Measurements from ENCODE around the gene SLC8B1. TPM values are rescaled to one million over a fixed set of nuclear protein-coding genes. Genes with fewer than 3 reads are reported as not detected.

The SLC8B1 gene
- total RNA-seq, 1 donor from 2014 or later = 45.6 TPM

DNA sequence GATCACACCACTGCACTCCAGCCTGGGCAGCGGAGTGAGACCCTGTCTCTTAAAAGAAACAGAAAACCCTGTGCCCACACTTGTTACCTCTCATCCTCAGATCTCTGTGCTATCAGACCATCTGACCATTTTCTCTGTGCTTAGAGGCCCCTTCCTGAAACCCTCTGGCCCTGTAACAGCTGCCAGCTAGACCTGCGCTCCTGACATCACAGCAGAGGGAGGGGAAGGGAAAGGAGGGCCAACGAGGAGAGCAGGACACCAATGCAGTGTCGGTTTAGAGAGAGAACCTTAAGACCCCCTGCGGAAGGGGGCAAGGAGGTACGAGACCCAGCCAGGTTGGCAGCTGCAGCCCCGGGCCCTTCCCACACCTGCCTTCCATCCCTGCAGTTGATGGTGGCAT, 42.4 kb downstream of the SLC8B1 start:
- H3K27me3 Mint-ChIP-seq (ENCODE audit: unreplicated experiment) = no peaks in the 10 kb centered on the region
- H3K27ac Mint-ChIP-seq (ENCODE audit: unreplicated experiment) = no peak overlapping the region
- H3K9me3 Mint-ChIP-seq (ENCODE audit: unreplicated experiment) = no peaks in the 10 kb centered on the region
- DNase-seq (ENCODE audit: extremely low spot score, unreplicated experiment) = no peak
- peaks cover 4% of the 10 kb centered on the region for H3K4me1 Mint-ChIP-seq (ENCODE audit: unreplicated experiment)
- H3K36me3 Mint-ChIP-seq (ENCODE audit: unreplicated experiment) = peaks cover 45% of the 10 kb centered on the region
- no peak overlapping the region for H3K4me3 Mint-ChIP-seq (ENCODE audit: unreplicated experiment)
- TF ChIP-seq, protein P1, sequence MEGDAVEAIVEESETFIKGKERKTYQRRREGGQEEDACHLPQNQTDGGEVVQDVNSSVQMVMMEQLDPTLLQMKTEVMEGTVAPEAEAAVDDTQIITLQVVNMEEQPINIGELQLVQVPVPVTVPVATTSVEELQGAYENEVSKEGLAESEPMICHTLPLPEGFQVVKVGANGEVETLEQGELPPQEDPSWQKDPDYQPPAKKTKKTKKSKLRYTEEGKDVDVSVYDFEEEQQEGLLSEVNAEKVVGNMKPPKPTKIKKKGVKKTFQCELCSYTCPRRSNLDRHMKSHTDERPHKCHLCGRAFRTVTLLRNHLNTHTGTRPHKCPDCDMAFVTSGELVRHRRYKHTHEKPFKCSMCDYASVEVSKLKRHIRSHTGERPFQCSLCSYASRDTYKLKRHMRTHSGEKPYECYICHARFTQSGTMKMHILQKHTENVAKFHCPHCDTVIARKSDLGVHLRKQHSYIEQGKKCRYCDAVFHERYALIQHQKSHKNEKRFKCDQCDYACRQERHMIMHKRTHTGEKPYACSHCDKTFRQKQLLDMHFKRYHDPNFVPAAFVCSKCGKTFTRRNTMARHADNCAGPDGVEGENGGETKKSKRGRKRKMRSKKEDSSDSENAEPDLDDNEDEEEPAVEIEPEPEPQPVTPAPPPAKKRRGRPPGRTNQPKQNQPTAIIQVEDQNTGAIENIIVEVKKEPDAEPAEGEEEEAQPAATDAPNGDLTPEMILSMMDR (IDR thresholded peaks at IDR 0.05) = no peak

DNA sequence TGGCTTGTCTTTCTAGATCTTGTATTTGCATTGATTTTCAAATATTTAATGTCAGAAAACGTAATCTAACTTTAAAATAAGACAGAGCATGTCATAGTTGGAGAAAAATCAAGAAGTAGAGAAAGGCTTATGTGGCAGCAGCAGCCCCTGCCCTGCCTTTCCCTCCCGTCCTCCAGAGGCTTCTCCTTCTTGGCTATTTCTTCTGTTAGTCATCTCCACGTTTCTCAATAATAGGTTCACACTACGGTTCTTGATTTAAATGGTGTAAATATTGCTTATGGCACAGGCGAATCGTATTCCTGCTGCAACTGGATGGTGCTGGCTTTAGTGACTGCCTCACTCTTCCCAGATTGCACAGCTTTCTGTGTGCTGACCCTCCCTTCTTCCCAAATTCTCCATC, 42.8 kb downstream of the SLC8B1 start:
- peaks cover 45% of the 10 kb centered on the region for H3K36me3 Mint-ChIP-seq (ENCODE audit: unreplicated experiment)
- H3K27ac Mint-ChIP-seq (ENCODE audit: unreplicated experiment) = no peak overlapping the region
- H3K27me3 Mint-ChIP-seq (ENCODE audit: unreplicated experiment) = no peaks in the 10 kb centered on the region
- TF ChIP-seq, protein P1 (IDR thresholded peaks at IDR 0.05) = no peak
- H3K4me1 Mint-ChIP-seq (ENCODE audit: unreplicated experiment) = peaks cover 4% of the 10 kb centered on the region
- H3K4me3 Mint-ChIP-seq (ENCODE audit: unreplicated experiment) = no peak overlapping the region
- no peak for DNase-seq (ENCODE audit: extremely low spot score, unreplicated experiment)
- H3K9me3 Mint-ChIP-seq (ENCODE audit: unreplicated experiment) = no peaks in the 10 kb centered on the region

DNA sequence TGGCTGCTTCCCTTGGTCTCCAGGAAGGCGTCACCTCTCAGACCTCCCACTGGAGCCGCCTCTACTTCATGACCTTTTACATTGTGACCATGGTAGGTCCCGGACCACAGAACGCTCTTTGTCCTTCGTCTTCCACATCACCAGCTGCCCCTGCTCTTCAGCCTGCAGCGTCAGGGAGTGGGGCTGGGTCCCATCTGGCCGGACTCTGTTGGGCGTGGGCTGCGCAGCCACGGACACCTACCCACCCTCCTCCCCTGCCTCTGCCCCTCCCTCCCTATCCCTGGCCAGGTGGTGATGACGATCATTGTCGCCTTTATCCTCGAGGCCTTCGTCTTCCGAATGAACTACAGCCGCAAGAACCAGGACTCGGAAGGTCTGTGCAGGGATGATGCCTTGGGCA, 43.3 kb downstream of the SLC8B1 start:
- peaks cover 42% of the 10 kb centered on the region for H3K36me3 Mint-ChIP-seq (ENCODE audit: unreplicated experiment)
- DNase-seq (ENCODE audit: extremely low spot score, unreplicated experiment) = no peak
- H3K9me3 Mint-ChIP-seq (ENCODE audit: unreplicated experiment) = no peaks in the 10 kb centered on the region
- no peak overlapping the region for H3K27ac Mint-ChIP-seq (ENCODE audit: unreplicated experiment)
- no peak overlapping the region for H3K4me3 Mint-ChIP-seq (ENCODE audit: unreplicated experiment)
- peaks cover 4% of the 10 kb centered on the region for H3K4me1 Mint-ChIP-seq (ENCODE audit: unreplicated experiment)
- H3K27me3 Mint-ChIP-seq (ENCODE audit: unreplicated experiment) = no peaks in the 10 kb centered on the region
- TF ChIP-seq, protein P1 (IDR thresholded peaks at IDR 0.05) = no peak

DNA sequence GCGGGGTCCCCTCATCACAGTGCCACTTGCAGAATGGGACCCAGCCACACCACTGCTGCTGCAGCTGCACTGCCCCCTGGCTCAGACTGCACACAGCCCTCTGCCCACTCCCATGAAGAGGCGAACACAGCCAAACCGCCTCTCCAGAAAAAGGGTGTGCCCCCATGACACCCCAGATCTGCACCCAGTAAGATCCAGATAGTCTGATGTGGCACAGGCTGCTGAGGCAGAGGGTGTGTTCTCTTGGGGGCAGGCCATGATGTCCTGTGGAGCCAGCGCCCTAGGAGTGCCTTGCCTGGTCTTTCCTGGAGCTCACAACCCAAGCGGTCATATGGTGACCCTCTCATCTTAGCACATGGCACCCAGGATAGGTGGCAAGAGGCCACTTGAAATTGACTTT, 44.4 kb downstream of the SLC8B1 start:
- no peaks in the 10 kb centered on the region for H3K27me3 Mint-ChIP-seq (ENCODE audit: unreplicated experiment)
- no peak overlapping the region for H3K4me3 Mint-ChIP-seq (ENCODE audit: unreplicated experiment)
- peaks cover 4% of the 10 kb centered on the region for H3K4me1 Mint-ChIP-seq (ENCODE audit: unreplicated experiment)
- no peak overlapping the region for H3K27ac Mint-ChIP-seq (ENCODE audit: unreplicated experiment)
- no peak for DNase-seq (ENCODE audit: extremely low spot score, unreplicated experiment)
- TF ChIP-seq, protein P1 (IDR thresholded peaks at IDR 0.05) = no peak
- H3K36me3 Mint-ChIP-seq (ENCODE audit: unreplicated experiment) = peaks cover 42% of the 10 kb centered on the region
- H3K9me3 Mint-ChIP-seq (ENCODE audit: unreplicated experiment) = no peaks in the 10 kb centered on the region

DNA sequence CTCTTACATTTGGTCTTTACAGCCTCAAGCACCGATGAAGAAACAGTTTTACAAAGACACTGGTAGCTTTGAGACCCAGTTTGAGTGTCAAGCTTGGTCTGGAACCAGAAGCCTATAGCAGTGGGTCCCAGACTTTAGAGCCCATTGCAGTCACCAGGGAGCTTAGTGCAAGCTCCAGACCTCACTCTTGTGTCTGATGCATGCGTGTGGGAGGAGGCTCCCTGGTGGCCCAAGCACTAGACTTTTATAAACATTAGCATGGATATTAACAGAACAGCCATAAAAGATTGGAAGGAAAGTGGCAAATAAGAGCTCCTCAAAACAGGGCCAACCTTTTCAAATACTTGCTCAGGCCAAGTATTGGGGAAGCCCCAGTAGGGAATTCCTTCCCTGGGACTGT, 45.5 kb downstream of the SLC8B1 start:
- H3K27me3 Mint-ChIP-seq (ENCODE audit: unreplicated experiment) = no peaks in the 10 kb centered on the region
- TF ChIP-seq, protein P1 (IDR thresholded peaks at IDR 0.05) = no peak
- no peak overlapping the region for H3K4me3 Mint-ChIP-seq (ENCODE audit: unreplicated experiment)
- no peaks in the 10 kb centered on the region for H3K9me3 Mint-ChIP-seq (ENCODE audit: unreplicated experiment)
- peaks cover 48% of the 10 kb centered on the region for H3K36me3 Mint-ChIP-seq (ENCODE audit: unreplicated experiment)
- peaks cover 3% of the 10 kb centered on the region for H3K4me1 Mint-ChIP-seq (ENCODE audit: unreplicated experiment)
- H3K27ac Mint-ChIP-seq (ENCODE audit: unreplicated experiment) = no peak overlapping the region
- DNase-seq (ENCODE audit: extremely low spot score, unreplicated experiment) = no peak

Measured in osteocyte (in vitro differentiated cells).